Right lobe of liver (tissue), 4 donors: ENCODE results near the gene CDK4.

ENCODE experiments used
- CTCF ChIP-seq, 4 donors: fragments of 200-600 bp in 3 of 4; fragments of 450-650 bp in 1 of 4; IDR thresholded peaks; one replicate each; pipeline versions ENCODE4 v1.5.1 to v1.8.0; 2016 to 2022; ENCODE audit warnings: antibody characterized with exemption in 4 of 4, mild to moderate bottlenecking in 2 of 4
- POLR2A ChIP-seq: fragments of 450-650 bp; IDR thresholded peaks from one replicate; pipeline ENCODE4 v1.6.1; 2017; ENCODE audit warnings: antibody characterized with exemption, mild to moderate bottlenecking
- donor health status: DM: no; HTN: no; CAD: no.
- donor health status: DM: no; HTN: no; CAD: no.
- donor health status: DM: no; HTN: yes; CAD: no.

- no peak for TF ChIP-seq CTCF (IDR thresholded peaks at IDR 0.05)
- TF ChIP-seq POLR2A, result no peak
These were observed 3.0 kb upstream of the CDK4 start for GRCh38 chr12:57755194-57755453.
